Activated naive CD8-positive, alpha-beta T cell treated with anti-CD3 and anti-CD28 coated beads, Interleukin-2, amount 10 ng/mL, durations not matched to agents 7 days and 5 days (primary cell): ENCODE measurements around the gene ORC6. TPM values are rescaled to one million over a fixed set of nuclear protein-coding genes. Genes with fewer than 3 reads are reported as not detected.

ENCODE experiments used
- ATAC-seq: fragments of 150-1000 bp; cut with Tn5 transposase; one replicate; pipeline ENCODE4 v1.10.0; 2021; ENCODE audit warnings: low read depth, moderate library complexity
- POLR2A ChIA-PET: fragments of 350-600 bp; sonication (Branson Sonifier 250); formaldehyde crosslinking; loops from one replicate; lab custom pipeline; 2021; ENCODE audit warnings: antibody characterized with exemption; lab: Charles Lee
- DNase-seq: peaks from one replicate; pipeline ENCODE4 v3.0.0; 2021
- H3K27ac Mint-ChIP-seq: one replicate; pipeline ENCODE4 v1.8.0; 2022; ENCODE audit warnings: mild to moderate bottlenecking, mixed read lengths
- H3K27me3 Mint-ChIP-seq: one replicate; pipeline ENCODE4 v1.8.0; 2022; ENCODE audit warnings: mild to moderate bottlenecking, moderate library complexity, mixed read lengths
- H3K36me3 Mint-ChIP-seq: one replicate; pipeline ENCODE4 v1.8.0; 2021; ENCODE audit warnings: mild to moderate bottlenecking, mixed read lengths
- H3K4me1 Mint-ChIP-seq: one replicate; pipeline ENCODE4 v1.8.0; 2021; ENCODE audit warnings: mixed read lengths
- H3K4me3 Mint-ChIP-seq: one replicate; pipeline ENCODE4 v1.8.0; 2022; ENCODE audit warnings: mild to moderate bottlenecking, moderate library complexity, mixed read lengths
- H3K9me3 Mint-ChIP-seq: one replicate; pipeline ENCODE4 v1.8.0; 2021; ENCODE audit warnings: mixed read lengths
- total RNA-seq, 2 experiments: library from RNA; stranded (reverse); gene quantifications; one replicate each; pipeline ENCODE4 v1.2.3, GENCODE V29; 2021

Gene ORC6
- total RNA-seq, 2 experiments from 2014 or later: 28.3 to 32.6 TPM

DNA sequence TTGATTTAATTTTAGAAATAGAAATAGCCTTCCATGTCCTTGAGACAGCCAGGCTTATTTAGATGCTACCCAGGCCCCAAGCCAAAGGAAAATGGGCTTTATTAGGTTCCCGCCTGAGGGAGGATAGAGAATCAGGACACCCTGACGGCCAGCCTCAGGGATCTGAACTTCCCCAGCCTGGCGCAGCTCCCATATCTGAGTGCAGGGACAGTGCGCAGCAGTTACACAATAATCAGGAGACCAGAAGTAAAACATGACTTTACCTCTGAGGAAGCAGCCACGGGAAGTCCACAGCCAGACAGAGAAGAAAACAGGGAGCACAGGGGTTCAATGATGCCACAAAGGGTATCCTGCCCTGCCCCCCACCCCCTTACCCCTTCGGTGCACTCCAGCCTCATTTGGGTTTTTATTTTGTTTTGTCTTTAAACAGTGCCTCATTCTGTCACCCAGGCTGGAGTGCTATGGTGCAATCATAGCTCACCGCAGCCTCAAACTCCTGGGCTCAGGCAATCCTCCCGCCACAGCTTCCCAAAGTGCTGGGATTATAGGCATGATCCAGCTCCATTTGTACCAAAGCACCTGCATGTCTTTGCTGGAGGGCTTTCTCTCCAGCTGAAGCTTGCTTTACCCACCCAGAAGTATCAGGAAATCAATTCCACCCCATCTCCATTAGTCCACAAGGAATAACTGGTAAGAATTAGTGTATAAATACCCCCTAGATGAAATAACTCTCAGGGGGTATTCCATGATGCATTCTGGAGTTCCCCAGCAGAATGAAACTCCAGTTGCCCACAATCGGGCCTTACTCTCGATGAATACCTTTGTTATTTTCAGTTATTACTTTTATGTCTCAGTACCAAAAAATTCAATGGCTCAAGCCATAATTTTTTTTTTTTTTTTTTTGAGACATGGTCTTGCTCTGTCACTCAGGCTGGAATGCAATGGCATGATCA lies 21.9 kb downstream of the ORC6 start:
- POLR2A ChIA-PET: no interaction called here
- DNase-seq: no peak
- Mint-ChIP-seq H3K36me3 (no peaks in the 10 kb centered on the region), H3K4me1 (peaks cover 1% of the 10 kb centered on the region), H3K9me3 (no peaks in the 10 kb centered on the region), H3K27me3 (peaks cover 4% of the 10 kb centered on the region), H3K4me3 (no peak overlapping the region), H3K27ac (no peak overlapping the region)
- no peak for ATAC-seq

GRCh38 chr16:46712911-46713310 lies 23.5 kb downstream of the ORC6 start:
- Mint-ChIP-seq H3K4me3 (no peak overlapping the region), H3K9me3 (no peaks in the 10 kb centered on the region)
- DNase-seq: no peak

GRCh38 chr16:46713634-46714033 lies 24.2 kb downstream of the ORC6 start:
- H3K4me1 Mint-ChIP-seq: no peaks in the 10 kb centered on the region
- no peaks in the 10 kb centered on the region for H3K36me3 Mint-ChIP-seq
- POLR2A ChIA-PET: no interaction called here
- no peak overlapping the region for H3K4me3 Mint-ChIP-seq
- DNase-seq: no peak
- H3K9me3 Mint-ChIP-seq: no peaks in the 10 kb centered on the region
- H3K27ac Mint-ChIP-seq: no peak overlapping the region
- H3K27me3 Mint-ChIP-seq: peaks cover 4% of the 10 kb centered on the region
- ATAC-seq: no peak

More at GRCh38 chr16:46712911-46713310, 23.5 kb downstream of the ORC6 start:
- H3K4me1 Mint-ChIP-seq: no peaks in the 10 kb centered on the region
- H3K27me3 Mint-ChIP-seq: peaks cover 4% of the 10 kb centered on the region
- ATAC-seq: no peak
- POLR2A ChIA-PET: no interaction called here
- H3K36me3 Mint-ChIP-seq: no peaks in the 10 kb centered on the region
- no peak overlapping the region for H3K27ac Mint-ChIP-seq

- no peak overlapping the region for H3K4me3 Mint-ChIP-seq
- no peaks in the 10 kb centered on the region for H3K9me3 Mint-ChIP-seq
- no peak overlapping the region for H3K27ac Mint-ChIP-seq
- no peaks in the 10 kb centered on the region for H3K4me1 Mint-ChIP-seq
- DNase-seq: no peak
- H3K27me3 Mint-ChIP-seq: peaks cover 4% of the 10 kb centered on the region
- no peaks in the 10 kb centered on the region for H3K36me3 Mint-ChIP-seq
- no peak for ATAC-seq
- POLR2A ChIA-PET: no interaction called here
Measured at GRCh38 chr16:46714797-46715591, 25.5 kb downstream of the ORC6 start.

GRCh38 chr16:46715769-46716305 lies 26.4 kb downstream of the ORC6 start:
- no peak for ATAC-seq

DNA sequence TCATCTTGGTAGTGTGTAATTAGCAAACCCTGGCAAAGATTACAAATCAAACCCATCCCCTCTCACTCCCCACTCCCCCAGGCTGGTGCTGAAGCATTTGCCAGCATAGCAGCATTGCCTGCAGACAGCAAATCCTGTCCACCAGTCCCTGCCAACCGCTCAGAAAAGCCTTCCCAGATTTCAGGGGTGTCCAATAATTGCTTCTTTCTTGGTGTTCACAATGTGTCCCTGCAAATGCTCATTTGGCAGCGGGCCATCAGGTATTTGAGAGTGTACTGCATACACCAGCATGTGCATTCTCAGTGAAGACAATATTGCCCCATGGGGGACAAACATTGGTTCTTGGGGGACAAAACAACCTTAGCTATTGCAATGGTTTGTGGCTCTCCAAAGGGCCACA lies 28.2 kb downstream of the ORC6 start:
- no peak overlapping the region for H3K27ac Mint-ChIP-seq
- ATAC-seq (no peak), DNase-seq (no peak)

More at GRCh38 chr16:46715769-46716305, 26.4 kb downstream of the ORC6 start:
- Mint-ChIP-seq H3K27ac (no peak overlapping the region), H3K36me3 (no peaks in the 10 kb centered on the region), H3K4me1 (no peaks in the 10 kb centered on the region), H3K4me3 (no peak overlapping the region), H3K27me3 (peaks cover 4% of the 10 kb centered on the region), H3K9me3 (no peaks in the 10 kb centered on the region)
- DNase-seq: no peak
- POLR2A ChIA-PET: no interaction called here

DNA sequence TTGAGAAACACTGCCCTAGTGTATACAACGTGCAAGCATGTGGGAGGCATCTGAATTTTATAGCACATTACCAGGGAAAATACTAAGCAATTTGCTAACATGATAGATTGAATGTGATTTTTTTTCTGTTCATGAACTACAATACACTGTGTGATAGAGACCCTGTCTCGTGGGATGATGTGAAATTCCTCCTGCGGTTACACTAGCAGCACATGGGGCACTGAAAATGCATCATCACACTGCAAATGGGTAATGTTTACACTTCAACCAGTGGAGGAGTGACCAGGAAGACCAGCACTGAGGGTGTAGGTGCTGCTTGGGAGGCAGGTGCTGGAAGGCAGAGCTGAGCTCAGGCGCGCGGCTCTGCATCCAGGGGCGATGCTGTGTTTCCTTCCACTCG lies 28.8 kb downstream of the ORC6 start:
- Mint-ChIP-seq H3K4me1 (no peaks in the 10 kb centered on the region), H3K4me3 (no peak overlapping the region), H3K27me3 (peaks cover 4% of the 10 kb centered on the region), H3K36me3 (no peaks in the 10 kb centered on the region), H3K27ac (no peak overlapping the region), H3K9me3 (no peaks in the 10 kb centered on the region)
- DNase-seq (no peak), ATAC-seq (no peak)
- POLR2A ChIA-PET: no interaction called here

More for the DNA sequence above, 28.2 kb downstream of the ORC6 start:
- H3K4me1 Mint-ChIP-seq: no peaks in the 10 kb centered on the region
- peaks cover 4% of the 10 kb centered on the region for H3K27me3 Mint-ChIP-seq
- H3K4me3 Mint-ChIP-seq: no peak overlapping the region
- POLR2A ChIA-PET: no interaction called here
- no peaks in the 10 kb centered on the region for H3K36me3 Mint-ChIP-seq
- no peaks in the 10 kb centered on the region for H3K9me3 Mint-ChIP-seq

DNA sequence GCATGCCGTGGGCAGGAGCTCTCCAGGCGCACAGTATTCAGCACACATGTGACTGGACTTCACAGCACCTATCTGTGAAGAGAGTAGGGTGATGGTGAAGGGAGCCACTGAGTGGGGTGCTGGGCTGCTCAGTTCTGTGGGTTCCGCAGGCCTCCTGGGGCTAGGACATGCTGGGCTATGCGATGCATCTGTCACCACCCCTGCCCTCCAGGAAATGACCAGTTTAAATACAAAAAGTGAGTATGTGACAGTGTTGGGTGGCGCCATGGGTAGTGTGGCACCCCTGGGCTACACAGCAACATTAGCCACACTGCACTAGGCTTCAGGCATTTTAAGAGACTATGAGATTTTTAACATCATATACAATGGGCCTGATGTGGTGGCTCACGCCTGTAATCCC lies 30.1 kb downstream of the ORC6 start:
- Mint-ChIP-seq H3K9me3 (no peaks in the 10 kb centered on the region), H3K4me3 (no peak overlapping the region), H3K27me3 (peaks cover 3% of the 10 kb centered on the region), H3K4me1 (no peaks in the 10 kb centered on the region), H3K27ac (no peak overlapping the region), H3K36me3 (no peaks in the 10 kb centered on the region)
- POLR2A ChIA-PET: no interaction called here
- DNase-seq (no peak), ATAC-seq (no peak)

- Mint-ChIP-seq H3K4me1 (no peaks in the 10 kb centered on the region), H3K4me3 (no peak overlapping the region), H3K9me3 (peaks cover 3% of the 10 kb centered on the region), H3K27ac (no peak overlapping the region), H3K36me3 (no peaks in the 10 kb centered on the region), H3K27me3 (peaks cover 3% of the 10 kb centered on the region)
- ATAC-seq (no peak), DNase-seq (no peak)
- POLR2A ChIA-PET: no interaction called here
Measured at GRCh38 chr16:46720619-46721018, 31.2 kb downstream of the ORC6 start.

DNA sequence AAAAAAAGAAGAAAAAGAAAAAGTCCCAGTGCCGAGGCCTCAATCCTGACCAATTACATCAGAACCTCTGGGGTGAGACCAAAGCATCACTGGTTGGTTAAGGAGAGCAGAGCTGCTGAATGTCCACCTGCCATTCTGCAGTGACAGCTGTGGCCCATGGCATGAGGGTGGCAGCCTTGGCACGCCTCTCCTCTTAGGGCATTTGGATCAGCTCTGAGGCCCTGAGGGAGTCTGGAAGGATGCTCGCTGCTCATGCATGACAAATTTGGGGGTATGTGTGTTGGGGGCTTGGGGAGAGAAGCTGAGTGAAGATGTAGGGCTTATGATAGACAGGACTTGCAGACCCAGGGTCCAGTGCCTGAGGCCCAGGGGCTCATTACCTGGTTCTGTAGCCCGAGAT lies 32.4 kb downstream of the ORC6 start:
- no peak overlapping the region for H3K27ac Mint-ChIP-seq
- H3K9me3 Mint-ChIP-seq: peaks cover 7% of the 10 kb centered on the region
- no peak overlapping the region for H3K4me3 Mint-ChIP-seq
- ATAC-seq: no peak
- H3K36me3 Mint-ChIP-seq: no peaks in the 10 kb centered on the region
- no peaks in the 10 kb centered on the region for H3K4me1 Mint-ChIP-seq
- POLR2A ChIA-PET: no interaction called here
- H3K27me3 Mint-ChIP-seq: peaks cover 5% of the 10 kb centered on the region
- no peak for DNase-seq

DNA sequence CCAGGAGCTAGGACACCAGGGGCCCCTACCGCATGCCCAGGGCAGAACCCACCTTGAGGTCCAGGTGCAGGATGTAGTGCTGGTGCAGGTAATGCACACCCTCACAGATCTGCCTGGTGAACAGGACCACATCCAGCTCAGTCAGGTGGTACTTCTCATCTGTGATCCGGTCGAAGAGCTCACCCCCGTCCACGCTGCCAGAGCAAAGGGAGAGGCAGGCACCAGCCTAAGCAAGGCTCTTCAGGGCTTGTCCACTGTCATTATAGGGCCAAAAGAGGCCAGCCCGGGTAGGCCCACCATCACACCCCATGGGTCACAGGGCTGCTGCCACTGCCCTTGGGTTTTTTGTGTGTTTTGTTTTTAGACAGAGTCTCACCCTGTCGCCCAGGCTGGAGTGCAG lies 37.7 kb downstream of the ORC6 start:
- H3K4me1 Mint-ChIP-seq: no peaks in the 10 kb centered on the region
- peaks cover 5% of the 10 kb centered on the region for H3K27me3 Mint-ChIP-seq
- no peak overlapping the region for H3K4me3 Mint-ChIP-seq
- H3K9me3 Mint-ChIP-seq: peaks cover 7% of the 10 kb centered on the region
- H3K27ac Mint-ChIP-seq: no peak overlapping the region
- ATAC-seq: no peak
- no peaks in the 10 kb centered on the region for H3K36me3 Mint-ChIP-seq
- DNase-seq: no peak
- POLR2A ChIA-PET: no interaction called here

DNA sequence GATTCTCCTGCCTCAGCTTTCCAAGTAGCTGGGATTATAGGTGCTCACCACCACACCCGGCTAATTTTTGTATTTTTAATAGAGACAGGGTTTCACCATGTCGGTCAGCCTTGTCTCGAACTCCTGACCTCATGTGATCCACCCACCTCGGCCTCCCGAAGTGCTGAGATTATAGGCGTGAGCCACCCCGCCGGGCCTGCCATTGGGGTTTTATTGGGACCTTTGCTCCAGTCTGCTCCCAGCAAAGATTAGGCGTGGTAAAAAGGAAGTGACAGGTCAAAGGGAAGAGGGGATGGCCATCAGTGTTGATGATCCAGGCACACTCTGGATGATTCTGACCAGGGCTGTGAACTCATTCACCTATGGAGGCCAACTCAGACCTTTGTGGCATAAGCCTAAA lies 38.2 kb downstream of the ORC6 start:
- no peak for ATAC-seq

DNA sequence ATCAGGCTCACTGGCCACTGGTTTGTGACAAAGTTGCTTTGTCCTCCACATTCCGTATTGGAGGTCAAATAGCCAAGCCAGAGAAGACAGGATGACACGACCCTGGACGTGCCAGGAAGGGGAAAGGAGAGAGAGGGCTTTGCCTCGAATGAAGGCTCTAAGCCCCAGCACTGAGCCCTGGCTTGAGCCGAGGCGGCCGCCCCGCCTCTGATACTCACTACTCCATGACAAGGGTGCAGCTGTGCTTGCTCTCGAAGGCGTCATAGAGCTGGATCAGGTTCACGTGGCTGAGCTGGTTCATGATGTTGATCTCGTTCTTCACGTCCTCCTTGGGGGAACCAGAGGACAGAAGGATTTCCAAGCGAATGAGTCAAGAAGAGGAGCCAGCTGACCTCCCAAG lies 39.3 kb downstream of the ORC6 start:
- H3K27ac Mint-ChIP-seq: no peak overlapping the region
- no peaks in the 10 kb centered on the region for H3K4me1 Mint-ChIP-seq
- DNase-seq (no peak), ATAC-seq (no peak)
- peaks cover 3% of the 10 kb centered on the region for H3K27me3 Mint-ChIP-seq
- H3K36me3 Mint-ChIP-seq: no peaks in the 10 kb centered on the region
- H3K9me3 Mint-ChIP-seq: peaks cover 7% of the 10 kb centered on the region
- POLR2A ChIA-PET: no interaction called here
- no peak overlapping the region for H3K4me3 Mint-ChIP-seq

More for the DNA sequence above, 38.2 kb downstream of the ORC6 start:
- Mint-ChIP-seq H3K9me3 (peaks cover 7% of the 10 kb centered on the region), H3K4me3 (no peak overlapping the region), H3K4me1 (no peaks in the 10 kb centered on the region), H3K36me3 (no peaks in the 10 kb centered on the region), H3K27ac (no peak overlapping the region), H3K27me3 (peaks cover 5% of the 10 kb centered on the region)
- POLR2A ChIA-PET: no interaction called here
- DNase-seq: no peak
